ENCODE data around the gene SPATA31C2.

DNA sequence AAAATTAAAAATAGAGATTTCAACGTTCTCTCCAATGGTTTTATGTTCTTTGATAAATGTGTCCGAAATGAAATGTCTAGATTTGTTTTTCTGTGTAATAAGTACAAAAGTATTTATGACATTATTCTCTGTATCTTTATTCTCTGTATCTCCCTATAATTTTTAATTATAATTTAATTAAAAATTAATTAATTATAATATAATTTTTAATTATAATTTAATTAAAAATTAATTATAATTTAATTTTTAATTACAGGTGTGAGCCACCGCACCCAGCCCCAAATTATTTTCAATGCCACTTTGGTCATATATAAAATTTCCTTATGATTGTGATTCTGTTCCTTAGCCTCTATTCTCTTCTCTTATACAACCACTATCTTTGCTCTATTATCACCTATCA lies 28.2 kb downstream of the SPATA31C2 start:
- TF ChIP-seq, protein P1, sequence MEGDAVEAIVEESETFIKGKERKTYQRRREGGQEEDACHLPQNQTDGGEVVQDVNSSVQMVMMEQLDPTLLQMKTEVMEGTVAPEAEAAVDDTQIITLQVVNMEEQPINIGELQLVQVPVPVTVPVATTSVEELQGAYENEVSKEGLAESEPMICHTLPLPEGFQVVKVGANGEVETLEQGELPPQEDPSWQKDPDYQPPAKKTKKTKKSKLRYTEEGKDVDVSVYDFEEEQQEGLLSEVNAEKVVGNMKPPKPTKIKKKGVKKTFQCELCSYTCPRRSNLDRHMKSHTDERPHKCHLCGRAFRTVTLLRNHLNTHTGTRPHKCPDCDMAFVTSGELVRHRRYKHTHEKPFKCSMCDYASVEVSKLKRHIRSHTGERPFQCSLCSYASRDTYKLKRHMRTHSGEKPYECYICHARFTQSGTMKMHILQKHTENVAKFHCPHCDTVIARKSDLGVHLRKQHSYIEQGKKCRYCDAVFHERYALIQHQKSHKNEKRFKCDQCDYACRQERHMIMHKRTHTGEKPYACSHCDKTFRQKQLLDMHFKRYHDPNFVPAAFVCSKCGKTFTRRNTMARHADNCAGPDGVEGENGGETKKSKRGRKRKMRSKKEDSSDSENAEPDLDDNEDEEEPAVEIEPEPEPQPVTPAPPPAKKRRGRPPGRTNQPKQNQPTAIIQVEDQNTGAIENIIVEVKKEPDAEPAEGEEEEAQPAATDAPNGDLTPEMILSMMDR (IDR thresholded peaks at IDR 0.05), result no peak
- TF ChIP-seq POLR2AphosphoS5 (IDR thresholded peaks at IDR 0.05) (no peak), EP300 (IDR thresholded peaks at IDR 0.05; ENCODE audit: low read depth) (no peak), POLR2A (IDR thresholded peaks at IDR 0.05) (no peak)

Data from transverse colon (tissue), 4 donors.